GM06990 (cell line): ENCODE data around the gene C6orf52.
A peak's percentile ranks its signal among the peaks of the same experiment; 100 is the strongest.
"Not testable (repeated sequence)": the region's sequence is repeated elsewhere in the genome, so short reads cannot be mapped to it uniquely, and the experiment has no call there.

Source experiments
- DNase-seq: peaks from one replicate; pipeline ENCODE4 v3.0.0-alpha.2; 2011; ENCODE audit not compliant: insufficient read length; ENCODE audit errors: extremely low read depth
- H3K27me3 ChIP-seq: replicated peaks from 2 replicates; pipeline ENCODE4 v1.6.0; 2011; ENCODE audit warnings: low read length; ENCODE audit not compliant: control insufficient read depth, insufficient read depth
- H3K36me3 ChIP-seq: 2 replicates; pipeline ENCODE4 v1.5.1; 2011; ENCODE audit warnings: low read length; ENCODE audit not compliant: control insufficient read depth, insufficient read depth
- H3K4me3 ChIP-seq: replicated peaks from 2 replicates; pipeline ENCODE4 v1.5.1; 2011; ENCODE audit warnings: low read depth, mild to moderate bottlenecking, control low read depth, low read length
- TF ChIP-seq, protein P1 (sequence below): IDR thresholded peaks from 2 replicates; pipeline ENCODE4 v1.5.1; 2011; ENCODE audit warnings: low read length, control low read depth, mild to moderate bottlenecking, inconsistent platforms; ENCODE audit not compliant: insufficient read depth, poor library complexity, severe bottlenecking

Gene C6orf52

DNA sequence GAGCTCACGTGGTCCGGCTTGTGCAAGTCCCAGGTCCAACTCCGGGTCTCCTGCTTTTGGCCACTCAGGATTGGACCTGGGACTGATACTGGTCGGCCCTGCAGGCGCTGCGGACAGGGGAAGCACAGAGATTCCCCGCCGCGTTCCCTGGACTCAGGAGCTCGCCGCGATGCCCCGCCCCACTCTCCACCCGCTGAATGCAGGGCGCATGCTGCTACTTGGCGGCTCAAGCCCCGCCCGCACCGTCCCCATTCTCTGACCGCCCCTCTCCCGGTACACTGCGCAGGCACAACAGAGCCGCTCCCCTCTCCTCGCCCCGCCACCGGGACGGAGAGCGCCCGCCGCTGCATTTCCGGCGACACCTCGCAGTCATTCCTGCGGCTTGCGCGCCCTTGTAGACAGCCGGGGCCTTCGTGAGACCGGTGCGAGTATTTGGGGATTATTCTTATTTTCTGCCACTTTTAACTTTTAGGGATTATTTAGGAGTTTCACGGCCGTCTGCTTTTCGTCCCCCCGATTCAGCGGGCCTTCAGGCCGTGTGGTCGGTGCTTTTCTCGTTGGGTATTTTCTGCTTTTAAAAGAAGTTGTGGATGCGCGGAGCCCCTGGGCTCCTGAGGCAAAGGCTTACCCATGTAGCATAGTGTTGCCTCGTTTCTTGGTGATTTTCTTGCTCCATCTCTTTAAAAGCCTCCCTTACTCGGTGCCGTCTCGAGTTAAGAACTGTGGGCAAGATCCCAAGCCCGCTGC lies 28.6 kb upstream of the C6orf52 start, which contains the start of gene TMEM14C:
Gene TMEM14C (plus strand): TSS at position 251 of the 747 bp plus-strand sequence. CDS start 1,544 bp downstream, outside the sequence.
- TF ChIP-seq, protein P1, sequence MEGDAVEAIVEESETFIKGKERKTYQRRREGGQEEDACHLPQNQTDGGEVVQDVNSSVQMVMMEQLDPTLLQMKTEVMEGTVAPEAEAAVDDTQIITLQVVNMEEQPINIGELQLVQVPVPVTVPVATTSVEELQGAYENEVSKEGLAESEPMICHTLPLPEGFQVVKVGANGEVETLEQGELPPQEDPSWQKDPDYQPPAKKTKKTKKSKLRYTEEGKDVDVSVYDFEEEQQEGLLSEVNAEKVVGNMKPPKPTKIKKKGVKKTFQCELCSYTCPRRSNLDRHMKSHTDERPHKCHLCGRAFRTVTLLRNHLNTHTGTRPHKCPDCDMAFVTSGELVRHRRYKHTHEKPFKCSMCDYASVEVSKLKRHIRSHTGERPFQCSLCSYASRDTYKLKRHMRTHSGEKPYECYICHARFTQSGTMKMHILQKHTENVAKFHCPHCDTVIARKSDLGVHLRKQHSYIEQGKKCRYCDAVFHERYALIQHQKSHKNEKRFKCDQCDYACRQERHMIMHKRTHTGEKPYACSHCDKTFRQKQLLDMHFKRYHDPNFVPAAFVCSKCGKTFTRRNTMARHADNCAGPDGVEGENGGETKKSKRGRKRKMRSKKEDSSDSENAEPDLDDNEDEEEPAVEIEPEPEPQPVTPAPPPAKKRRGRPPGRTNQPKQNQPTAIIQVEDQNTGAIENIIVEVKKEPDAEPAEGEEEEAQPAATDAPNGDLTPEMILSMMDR, result no peak
- Histone ChIP-seq H3K36me3 (no peaks in the 10 kb centered on the region; the same call in 1 of the 2 replicates), H3K27me3 (no peaks in the 10 kb centered on the region), H3K4me3 (peak within 1 kb of the TSS; percentile 76)
- DNase-seq, result peak; percentile 94

DNA sequence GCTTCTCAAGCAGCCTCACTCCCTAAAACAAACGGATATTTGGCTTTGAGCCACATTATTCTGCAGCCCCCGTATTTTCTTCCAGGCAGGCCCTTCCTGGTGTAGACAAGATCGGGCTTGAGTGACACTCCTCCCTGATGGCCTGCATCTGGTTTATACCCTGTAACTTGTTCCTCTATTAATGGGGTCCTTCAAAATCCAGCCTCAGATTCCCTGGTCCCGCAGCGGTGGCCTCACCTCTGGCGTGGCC lies 28.1 kb upstream of the C6orf52 start:
- Histone ChIP-seq H3K4me3 (peak overlapping the region; percentile 76), H3K27me3 (no peaks in the 10 kb centered on the region), H3K36me3 (no peaks in the 10 kb centered on the region; the same call in 1 of the 2 replicates)
- no peak for DNase-seq
- TF ChIP-seq, protein P1, result no peak

DNA sequence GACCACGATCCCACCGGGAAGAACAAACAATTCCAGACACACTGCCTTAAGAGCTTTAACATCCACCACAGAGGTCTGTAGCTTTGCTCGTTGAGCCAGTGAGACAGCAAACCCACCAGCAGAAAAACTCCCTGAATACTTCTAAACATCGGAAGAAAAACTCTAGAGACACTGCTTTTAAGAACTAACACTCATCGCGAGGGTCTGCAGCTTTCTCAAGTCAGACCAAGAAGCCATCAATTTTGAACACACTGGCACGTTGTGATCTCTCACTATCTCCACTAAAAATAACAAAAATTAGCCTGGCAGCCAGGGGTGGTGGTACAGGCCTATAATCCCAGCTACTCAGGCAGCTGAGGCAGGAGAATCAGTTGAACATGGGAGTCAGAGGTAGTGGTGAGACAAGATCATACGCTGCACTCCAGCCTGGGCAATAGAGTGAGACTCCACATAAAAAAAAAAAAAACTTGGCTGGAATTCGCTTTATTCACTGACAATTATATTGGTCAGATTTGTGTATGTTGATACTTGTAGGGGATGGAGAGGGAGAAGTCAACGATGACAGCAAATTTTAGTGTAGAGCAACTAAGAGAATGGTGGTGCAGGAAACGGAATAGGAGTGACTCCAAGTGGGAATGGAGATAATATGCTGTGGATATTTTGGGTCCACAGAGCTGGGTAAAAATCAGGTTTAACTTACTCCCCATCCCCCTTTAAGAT lies 27.6 kb upstream of the C6orf52 start:
- no peaks in the 10 kb centered on the region for H3K27me3 ChIP-seq
- no peaks in the 10 kb centered on the region; the same call in 1 of the 2 replicates for H3K36me3 ChIP-seq
- H3K4me3 ChIP-seq, result peak overlapping the region; percentile 76
- TF ChIP-seq, protein P1, result no peak
- no peak for DNase-seq

DNA sequence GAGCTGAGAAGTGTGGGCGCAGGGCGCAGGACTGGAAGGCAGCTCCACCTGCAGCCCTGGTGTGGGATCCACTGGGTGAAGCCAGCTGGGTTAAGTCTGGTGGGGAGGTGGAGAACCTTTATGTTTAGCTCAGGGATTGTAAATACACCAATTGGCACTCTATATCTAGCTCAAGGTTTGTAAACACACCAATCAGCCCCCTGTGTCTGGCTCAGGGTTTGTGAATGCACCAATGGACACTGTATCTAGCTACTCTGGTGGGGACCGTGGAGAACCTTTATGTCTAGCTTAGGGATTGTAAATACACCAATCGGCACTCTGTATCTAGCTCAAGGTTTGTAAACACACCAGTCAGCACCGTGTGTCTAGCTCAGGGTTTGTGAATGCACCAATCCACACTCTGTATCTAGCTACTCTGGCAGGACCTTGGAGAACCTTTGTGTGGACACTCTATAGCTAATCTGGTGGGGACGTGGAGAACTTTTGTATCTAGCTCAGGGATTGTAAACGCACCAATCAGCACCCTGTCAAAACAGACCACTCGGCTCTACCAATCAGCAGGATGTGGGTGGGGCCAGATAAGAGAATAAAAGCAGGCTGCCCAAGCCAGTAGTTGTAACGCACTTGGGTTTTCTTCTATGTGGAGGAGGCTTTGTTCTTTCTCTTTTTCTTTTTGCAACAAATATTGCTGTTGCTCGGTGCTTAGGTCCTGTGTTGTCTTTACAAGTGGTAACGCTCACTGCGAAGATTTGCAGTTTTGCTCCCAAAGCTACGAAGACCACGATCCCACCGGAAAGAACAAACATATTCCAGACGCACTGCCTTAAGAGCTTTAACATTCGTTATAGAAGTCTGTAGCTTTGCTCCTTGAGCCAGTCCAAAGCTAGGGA lies 26.8 kb upstream of the C6orf52 start:
- peak overlapping the region; percentile 74 for H3K4me3 ChIP-seq
- not testable (repeated sequence) for DNase-seq, H3K36me3 ChIP-seq, H3K27me3 ChIP-seq
- TF ChIP-seq, protein P1, result peak; percentile 7

DNA sequence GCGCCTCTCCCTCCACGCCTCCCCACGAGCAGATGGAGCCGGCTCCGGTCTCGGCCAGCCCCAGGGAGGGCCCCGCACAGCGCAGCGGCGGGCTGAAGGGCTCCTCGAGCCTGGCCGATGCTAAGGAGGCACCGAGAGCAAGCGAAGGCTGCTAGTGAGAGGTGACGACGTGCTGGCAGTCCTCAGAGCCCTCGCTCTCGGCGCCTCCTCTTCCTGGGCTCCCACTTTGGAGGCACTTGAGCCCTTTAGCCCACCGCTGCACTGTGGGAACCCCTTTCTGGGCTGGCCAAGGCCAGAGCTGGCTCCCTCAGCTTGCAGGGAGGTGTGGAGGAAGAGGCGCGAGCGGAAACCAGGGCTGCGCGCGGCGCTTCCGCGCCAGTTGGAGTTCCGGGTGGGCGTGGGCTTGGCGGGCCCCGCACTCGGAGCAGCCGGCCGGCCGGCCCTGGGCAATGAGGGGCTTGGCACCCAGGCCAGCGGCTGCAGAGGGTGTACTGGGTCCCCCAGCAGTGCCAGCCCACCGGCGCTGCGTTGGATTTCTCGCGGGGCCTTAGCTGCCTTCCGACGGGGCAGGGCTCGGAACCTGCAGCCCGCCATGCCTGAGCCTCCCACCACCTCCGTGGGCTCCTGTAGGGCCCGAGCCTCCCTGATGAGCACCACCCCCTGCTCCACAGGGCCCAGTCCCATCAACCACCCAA lies 26.0 kb upstream of the C6orf52 start:
- peak overlapping the region; percentile 74 for H3K4me3 ChIP-seq
- DNase-seq, result peak; percentile 78
- TF ChIP-seq, protein P1, result no peak
- no peaks in the 10 kb centered on the region; the same call in 1 of the 2 replicates for H3K36me3 ChIP-seq
- no peaks in the 10 kb centered on the region for H3K27me3 ChIP-seq
